Measurements from ENCODE around the gene BRF1. TPM values are rescaled to one million over a fixed set of nuclear protein-coding genes. Genes with fewer than 3 reads are reported as not detected.

BRF1 gene
- total and polyA plus RNA-seq, 2 donors (not counting 1 experiment from before 2014, with no cell fraction given), result 7.4 to 33.4 TPM

- no peak for DNase-seq (ENCODE audit: low read depth in 2 of 2)
- Histone ChIP-seq H3K9ac (ENCODE audit: insufficient read depth, low read length) (no peak overlapping the region), H3K79me2 (ENCODE audit: control insufficient read depth, insufficient read depth, low read length) (no peaks in the 10 kb centered on the region), H3K27me3 (ENCODE audit: control insufficient read depth, insufficient read depth, low read length) (peaks cover 20% of the 10 kb centered on the region), H3K36me3 (ENCODE audit: control insufficient read depth, insufficient read depth, low read length) (no peaks in the 10 kb centered on the region), H4K20me1 (ENCODE audit: control insufficient read depth, extremely low read depth, insufficient read depth, low read length) (no peaks in the 10 kb centered on the region), H3K4me3 (replicated peaks in 1 of 4; ENCODE audit: control extremely low read depth in 1 of 4, insufficient read depth in 1 of 4, low read depth in 3 of 4, low read length in 4 of 4) (no peak overlapping the region), H3K4me1 (ENCODE audit: control insufficient read depth, extremely low read depth, insufficient read depth, low read length) (no peaks in the 10 kb centered on the region), H2AFZ (ENCODE audit: low read length) (no peak overlapping the region), H3K4me2 (ENCODE audit: extremely low read depth, insufficient read depth, low read length) (no peak overlapping the region), H3K9me3 (ENCODE audit: control insufficient read depth, insufficient read depth, low read depth, low read length) (no peaks in the 10 kb centered on the region), H3K27ac (ENCODE audit: insufficient read depth, low read length) (no peak overlapping the region)
- TF ChIP-seq, protein P1, sequence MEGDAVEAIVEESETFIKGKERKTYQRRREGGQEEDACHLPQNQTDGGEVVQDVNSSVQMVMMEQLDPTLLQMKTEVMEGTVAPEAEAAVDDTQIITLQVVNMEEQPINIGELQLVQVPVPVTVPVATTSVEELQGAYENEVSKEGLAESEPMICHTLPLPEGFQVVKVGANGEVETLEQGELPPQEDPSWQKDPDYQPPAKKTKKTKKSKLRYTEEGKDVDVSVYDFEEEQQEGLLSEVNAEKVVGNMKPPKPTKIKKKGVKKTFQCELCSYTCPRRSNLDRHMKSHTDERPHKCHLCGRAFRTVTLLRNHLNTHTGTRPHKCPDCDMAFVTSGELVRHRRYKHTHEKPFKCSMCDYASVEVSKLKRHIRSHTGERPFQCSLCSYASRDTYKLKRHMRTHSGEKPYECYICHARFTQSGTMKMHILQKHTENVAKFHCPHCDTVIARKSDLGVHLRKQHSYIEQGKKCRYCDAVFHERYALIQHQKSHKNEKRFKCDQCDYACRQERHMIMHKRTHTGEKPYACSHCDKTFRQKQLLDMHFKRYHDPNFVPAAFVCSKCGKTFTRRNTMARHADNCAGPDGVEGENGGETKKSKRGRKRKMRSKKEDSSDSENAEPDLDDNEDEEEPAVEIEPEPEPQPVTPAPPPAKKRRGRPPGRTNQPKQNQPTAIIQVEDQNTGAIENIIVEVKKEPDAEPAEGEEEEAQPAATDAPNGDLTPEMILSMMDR (conservative IDR thresholded peaks at IDR 0.05 in 1 of 2, IDR thresholded peaks at IDR 0.05 in 1 of 2; ENCODE audit: low read depth in 1 of 2, low read length in 2 of 2), result no peak
- no peak for TF ChIP-seq EZH2 (IDR thresholded peaks at IDR 0.05; ENCODE audit: low read length, missing control alignments)
Measured at GRCh38 chr14:105165134-105165704, 135.6 kb downstream of the BRF1 start.

DNA sequence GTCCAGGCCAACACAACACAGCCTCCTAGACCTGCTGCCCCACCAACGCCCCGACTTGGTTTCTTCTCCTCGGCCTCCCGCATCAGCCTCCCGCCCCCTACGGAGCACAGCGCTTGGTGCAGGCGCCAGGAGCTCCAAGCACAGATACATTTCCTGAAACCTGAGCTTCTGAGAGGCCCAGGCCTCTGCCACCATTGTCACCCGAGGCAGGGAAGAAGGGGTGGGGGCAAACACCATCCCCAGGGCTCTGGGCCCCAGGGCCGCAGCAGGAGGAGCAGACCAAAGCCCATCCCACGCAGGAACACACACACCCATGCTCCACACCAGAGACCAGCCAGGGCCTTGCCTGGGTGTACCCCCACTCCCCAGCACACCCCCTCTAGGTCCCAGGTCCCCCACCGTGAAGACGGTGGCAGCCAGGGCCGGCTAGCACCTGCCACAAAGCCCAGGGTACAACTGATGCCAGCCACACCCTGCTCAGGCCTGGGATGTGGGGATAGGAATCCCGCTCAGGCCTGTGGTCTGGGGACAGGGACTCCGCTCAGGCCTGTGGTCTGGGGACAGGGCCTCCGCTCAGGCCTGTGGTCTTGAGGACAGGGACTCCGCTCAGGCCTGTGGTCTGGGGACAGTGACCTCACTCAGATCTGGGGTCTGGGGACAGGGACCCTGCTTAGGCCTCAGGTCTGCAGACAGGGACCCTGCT, 137.6 kb downstream of the BRF1 start:
- Histone ChIP-seq H3K4me2 (ENCODE audit: extremely low read depth, insufficient read depth, low read length) (no peak overlapping the region), H3K9me3 (ENCODE audit: control insufficient read depth, insufficient read depth, low read depth, low read length) (no peaks in the 10 kb centered on the region), H3K9ac (ENCODE audit: insufficient read depth, low read length) (no peak overlapping the region), H3K27ac (ENCODE audit: insufficient read depth, low read length) (no peak overlapping the region), H2AFZ (ENCODE audit: low read length) (no peak overlapping the region), H3K4me3 (replicated peaks in 1 of 4; ENCODE audit: control extremely low read depth in 1 of 4, insufficient read depth in 1 of 4, low read depth in 3 of 4, low read length in 4 of 4) (no peak overlapping the region), H3K36me3 (ENCODE audit: control insufficient read depth, insufficient read depth, low read length) (no peaks in the 10 kb centered on the region), H3K27me3 (ENCODE audit: control insufficient read depth, insufficient read depth, low read length) (peaks cover 11% of the 10 kb centered on the region), H4K20me1 (ENCODE audit: control insufficient read depth, extremely low read depth, insufficient read depth, low read length) (no peaks in the 10 kb centered on the region), H3K4me1 (ENCODE audit: control insufficient read depth, extremely low read depth, insufficient read depth, low read length) (no peaks in the 10 kb centered on the region), H3K79me2 (ENCODE audit: control insufficient read depth, insufficient read depth, low read length) (no peaks in the 10 kb centered on the region)
- TF ChIP-seq EZH2 (IDR thresholded peaks at IDR 0.05; ENCODE audit: low read length, missing control alignments), result no peak
- TF ChIP-seq, protein P1 (conservative IDR thresholded peaks at IDR 0.05 in 1 of 2, IDR thresholded peaks at IDR 0.05 in 1 of 2; ENCODE audit: low read depth in 1 of 2, low read length in 2 of 2), result no peak
- no peak for DNase-seq (ENCODE audit: low read depth in 2 of 2)

GRCh38 chr14:105162669-105162979, 138.2 kb downstream of the BRF1 start:
- H3K4me1 ChIP-seq (ENCODE audit: control insufficient read depth, extremely low read depth, insufficient read depth, low read length), result no peaks in the 10 kb centered on the region
- TF ChIP-seq, protein P1 (conservative IDR thresholded peaks at IDR 0.05 in 1 of 2, IDR thresholded peaks at IDR 0.05 in 1 of 2; ENCODE audit: low read depth in 1 of 2, low read length in 2 of 2), result no peak
- TF ChIP-seq EZH2 (IDR thresholded peaks at IDR 0.05; ENCODE audit: low read length, missing control alignments), result no peak
- no peaks in the 10 kb centered on the region for H3K79me2 ChIP-seq (ENCODE audit: control insufficient read depth, insufficient read depth, low read length)
- H3K27ac ChIP-seq (ENCODE audit: insufficient read depth, low read length), result no peak overlapping the region
- H3K4me3 ChIP-seq (replicated peaks in 1 of 4; ENCODE audit: control extremely low read depth in 1 of 4, insufficient read depth in 1 of 4, low read depth in 3 of 4, low read length in 4 of 4), result no peak overlapping the region
- H3K9me3 ChIP-seq (ENCODE audit: control insufficient read depth, insufficient read depth, low read depth, low read length), result no peaks in the 10 kb centered on the region
- DNase-seq (ENCODE audit: low read depth in 2 of 2), result no peak
- no peaks in the 10 kb centered on the region for H4K20me1 ChIP-seq (ENCODE audit: control insufficient read depth, extremely low read depth, insufficient read depth, low read length)
- H2AFZ ChIP-seq (ENCODE audit: low read length), result no peak overlapping the region
- H3K9ac ChIP-seq (ENCODE audit: insufficient read depth, low read length), result no peak overlapping the region
- peaks cover 8% of the 10 kb centered on the region for H3K27me3 ChIP-seq (ENCODE audit: control insufficient read depth, insufficient read depth, low read length)
- H3K36me3 ChIP-seq (ENCODE audit: control insufficient read depth, insufficient read depth, low read length), result no peaks in the 10 kb centered on the region
- no peak overlapping the region for H3K4me2 ChIP-seq (ENCODE audit: extremely low read depth, insufficient read depth, low read length)

All from fibroblast of lung (primary cell).